Tongue (tissue), 2 donors: ENCODE measurements around the gene SDHB. TPM values are rescaled to one million over a fixed set of nuclear protein-coding genes. Genes with fewer than 3 reads are reported as not detected.

Source experiments
- DNase-seq: peaks from one replicate; pipeline ENCODE4 v3.0.0-alpha.2; 2015
- total RNA-seq: library from RNA; depleted of rRNA; stranded (reverse); fragments of >200 nt; gene quantifications from one replicate; pipeline ENCODE4 v1.2.3, GENCODE V29; 2014

The SDHB gene
- total RNA-seq, 1 donor from 2014 or later, result 115 TPM

- DNase-seq, result no peak
Measured at GRCh38 chr1:16986560-16986959, 67.3 kb downstream of the SDHB start.

GRCh38 chr1:16986113-16986512 lies 67.7 kb downstream of the SDHB start:
- no peak for DNase-seq

GRCh38 chr1:16984717-16985116 lies 69.1 kb downstream of the SDHB start:
- DNase-seq, result peak; percentile 73

- no peak for DNase-seq
Measured at GRCh38 chr1:16983649-16984048, 70.2 kb downstream of the SDHB start.

DNA sequence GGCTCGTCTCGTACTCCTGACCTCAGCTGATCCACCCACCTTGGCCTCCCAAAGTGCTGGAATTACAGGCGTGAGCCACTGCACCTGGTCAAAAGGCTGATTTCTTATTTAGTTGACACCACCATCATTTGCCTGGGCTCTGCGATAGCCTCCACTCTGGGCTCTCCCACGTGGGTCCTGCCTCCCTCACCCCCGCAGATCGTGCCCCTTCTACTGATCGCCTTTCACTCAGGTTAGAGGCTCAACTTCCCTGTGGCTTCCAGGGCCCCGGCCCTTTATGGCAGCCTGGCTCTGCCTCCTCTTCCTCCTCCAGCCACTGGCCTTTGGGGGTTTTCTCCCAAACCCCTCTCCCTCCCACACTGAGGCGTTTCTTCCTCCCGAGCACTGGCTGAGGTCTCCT lies 70.9 kb downstream of the SDHB start:
- DNase-seq, result no peak

DNA sequence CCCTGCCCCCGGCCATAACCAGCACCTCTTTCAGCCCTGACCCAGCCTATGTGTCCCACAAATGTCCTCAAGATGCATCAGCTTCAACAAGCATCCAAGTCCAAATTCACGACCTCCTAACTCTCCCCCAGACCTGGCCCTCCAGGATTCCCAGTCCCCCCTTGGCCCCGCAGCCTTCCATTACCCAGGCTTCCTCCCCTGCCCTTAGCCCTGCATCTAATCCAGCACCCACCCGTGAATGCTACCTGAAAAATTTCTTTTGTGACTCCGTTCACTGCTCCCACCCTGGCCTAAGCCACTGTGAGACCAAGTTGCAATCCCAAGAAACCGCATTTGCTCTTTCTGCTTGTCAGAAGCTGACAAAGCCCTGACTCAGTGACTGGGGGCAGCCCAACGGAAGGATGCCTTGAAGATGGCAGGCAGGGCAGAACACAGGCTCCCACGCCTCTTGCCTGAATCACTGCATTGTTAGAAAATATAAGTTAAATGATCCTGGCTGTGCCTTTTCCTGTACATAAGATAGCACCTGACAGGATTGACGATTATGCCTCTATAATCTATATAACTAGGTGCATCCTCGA lies 72.5 kb downstream of the SDHB start:
- no peak for DNase-seq

GRCh38 chr1:16980473-16981268 lies 73.2 kb downstream of the SDHB start, which contains the start of gene MFAP2:
TSS of gene MFAP2 (minus strand) at chr1:16980620. CDS start at chr1:16978273, 2,347 bp downstream.
- peak; percentile 70 for DNase-seq

- DNase-seq, result peak; percentile 65
Measured at GRCh38 chr1:16979475-16980327, 74.1 kb downstream of the SDHB start.

DNA sequence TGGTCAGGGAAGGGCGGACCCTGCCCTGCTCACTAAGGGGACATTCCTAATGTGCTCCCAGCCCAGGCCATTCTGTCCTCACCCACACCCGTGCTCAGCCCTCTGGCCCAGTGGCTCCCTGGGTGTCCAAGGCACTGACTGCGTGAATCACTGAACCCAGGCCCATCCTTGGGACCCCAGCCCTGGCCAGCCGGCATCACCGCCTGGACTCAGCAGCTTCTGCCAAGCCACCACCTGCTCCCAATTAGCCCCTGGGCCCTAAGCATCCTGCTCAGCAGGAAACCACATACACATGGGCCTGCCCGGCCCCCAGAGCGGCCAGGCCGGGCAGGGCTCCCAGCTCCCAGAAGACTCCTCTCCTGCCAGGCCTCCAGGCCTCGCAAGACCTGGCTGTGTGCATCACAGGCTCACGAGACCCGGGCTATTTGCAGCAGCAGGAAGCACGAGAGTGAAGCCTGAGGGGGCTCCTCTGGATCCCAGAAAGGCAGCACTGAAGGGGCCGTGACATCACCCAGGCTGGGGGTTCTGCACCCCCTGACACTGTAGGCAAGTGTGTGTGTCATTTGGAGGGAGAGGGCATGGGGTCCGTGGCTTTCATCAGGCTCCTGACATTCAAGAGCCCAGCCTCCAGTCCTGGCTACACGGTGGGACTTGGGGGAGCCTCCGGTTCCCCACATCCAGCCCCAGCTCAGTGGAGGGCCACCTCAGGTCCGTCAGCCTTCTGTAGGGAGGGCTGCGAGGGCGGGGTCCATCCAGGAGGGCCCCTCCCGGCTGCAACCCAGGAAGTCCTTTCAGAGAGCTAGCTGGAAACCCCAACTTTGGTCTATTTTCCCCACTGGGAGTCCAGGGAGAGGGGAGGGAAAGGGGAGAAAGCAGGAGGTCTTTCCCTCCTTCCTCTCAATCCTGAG lies 75.0 kb downstream of the SDHB start:
- DNase-seq, result peak; percentile 62

- DNase-seq, result no peak
Measured at GRCh38 chr1:16978139-16978538, 75.7 kb downstream of the SDHB start.

DNA sequence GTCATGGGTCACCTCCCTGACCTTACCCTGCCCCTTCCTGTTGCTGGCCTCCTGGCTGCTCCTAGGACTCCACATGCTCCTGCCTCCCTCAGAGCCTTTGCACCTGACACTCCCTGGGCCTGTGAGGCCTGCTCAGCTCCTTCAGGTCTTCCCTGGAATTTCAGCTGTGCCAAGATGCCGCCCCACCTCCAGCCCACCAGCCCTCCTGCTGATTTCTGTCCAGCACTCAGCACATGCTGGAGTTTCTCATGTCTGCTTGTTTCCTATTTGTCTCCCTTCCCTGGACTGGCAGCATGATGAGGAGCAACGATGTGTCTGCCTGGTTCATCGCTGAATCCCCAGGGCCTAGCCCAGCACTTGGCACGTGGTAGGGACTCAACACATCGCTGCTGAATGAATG lies 76.5 kb downstream of the SDHB start:
- no peak for DNase-seq

GRCh38 chr1:16976966-16977365 lies 76.9 kb downstream of the SDHB start:
- no peak for DNase-seq

GRCh38 chr1:16975838-16976237 lies 78.0 kb downstream of the SDHB start:
- DNase-seq, result no peak

DNA sequence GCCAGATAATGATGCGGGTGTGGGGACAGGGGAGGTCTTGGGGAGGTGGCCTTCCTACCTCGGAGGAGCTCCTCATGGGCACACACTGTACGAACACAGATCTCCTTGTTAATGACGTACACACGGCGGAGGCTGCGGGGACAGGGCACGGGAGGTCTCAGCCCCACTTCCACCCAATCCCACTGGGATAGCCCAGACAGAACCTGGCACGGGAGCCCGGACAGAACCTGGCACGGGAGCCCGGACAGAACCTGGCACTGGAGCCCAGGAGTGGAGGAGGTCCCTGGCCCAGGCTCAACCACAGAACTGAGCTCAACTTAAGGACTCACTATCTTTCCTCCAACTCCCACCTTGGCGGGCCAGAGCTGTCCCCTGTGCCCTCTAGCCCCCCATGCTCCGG lies 78.6 kb downstream of the SDHB start:
- no peak for DNase-seq

- DNase-seq, result no peak
Measured at GRCh38 chr1:16973215-16973614, 80.6 kb downstream of the SDHB start.

GRCh38 chr1:16972189-16972895 lies 81.5 kb downstream of the SDHB start:
- peak; percentile 60 for DNase-seq

GRCh38 chr1:16971341-16972188 lies 82.3 kb downstream of the SDHB start:
- DNase-seq, result peak; percentile 76

GRCh38 chr1:16970132-16970910 lies 83.5 kb downstream of the SDHB start:
- DNase-seq, result peak; percentile 34

DNA sequence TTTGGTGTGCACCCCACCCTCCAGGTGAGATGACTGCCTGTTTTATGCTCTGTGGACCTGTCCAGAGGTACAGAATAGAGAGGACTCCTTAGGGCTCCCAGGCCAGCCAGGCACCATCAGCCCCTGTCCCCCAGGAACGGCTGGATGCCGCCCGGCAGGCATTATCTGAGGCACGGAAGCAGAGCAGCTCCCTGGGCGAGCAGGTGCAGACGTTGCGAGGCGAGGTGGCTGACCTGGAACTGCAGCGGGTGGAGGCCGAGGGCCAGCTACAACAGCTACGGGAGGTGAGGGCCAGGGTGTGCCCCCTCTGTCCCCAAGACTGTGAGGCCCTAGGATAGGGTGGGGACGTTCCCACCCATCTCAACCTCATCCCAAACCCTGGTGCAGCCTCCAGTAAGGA lies 84.2 kb downstream of the SDHB start:
- no peak for DNase-seq
